Uterine smooth muscle cell (primary cell): Measurements from ENCODE around the gene ZNF516. TPM values are rescaled to one million over a fixed set of nuclear protein-coding genes. Genes with fewer than 3 reads are reported as not detected.

Experiments used
- total RNA-seq: library from RNA; depleted of rRNA; stranded (reverse); fragments of >200 nt; gene quantifications from 2 replicates; pipeline ENCODE4 v1.2.3, GENCODE V29; 2014

ZNF516 gene
- total RNA-seq = 32.2 and 47.6 TPM in 2 replicates

GRCh38 chr18:76495006-76495370 lies at the start of gene ZNF516:
Gene ZNF516 (minus strand): TSS chr18:76495242. CDS start chr18:76443054, 52,188 bp downstream.

